ENCODE measurements around the gene DNAJB14. TPM values are rescaled to one million over a fixed set of nuclear protein-coding genes. Genes with fewer than 3 reads are reported as not detected.

Gene DNAJB14
- total RNA-seq, 1 experiment from 2014 or later = 39.9 TPM

- TF ChIP-seq TCF7 (CRISPR knock-in tag; IDR thresholded peaks at IDR 0.05; ENCODE audit: low read depth) = no peak
- no peak for TF ChIP-seq TEAD1 (CRISPR knock-in tag; IDR thresholded peaks at IDR 0.05)
- TF ChIP-seq, protein P1, sequence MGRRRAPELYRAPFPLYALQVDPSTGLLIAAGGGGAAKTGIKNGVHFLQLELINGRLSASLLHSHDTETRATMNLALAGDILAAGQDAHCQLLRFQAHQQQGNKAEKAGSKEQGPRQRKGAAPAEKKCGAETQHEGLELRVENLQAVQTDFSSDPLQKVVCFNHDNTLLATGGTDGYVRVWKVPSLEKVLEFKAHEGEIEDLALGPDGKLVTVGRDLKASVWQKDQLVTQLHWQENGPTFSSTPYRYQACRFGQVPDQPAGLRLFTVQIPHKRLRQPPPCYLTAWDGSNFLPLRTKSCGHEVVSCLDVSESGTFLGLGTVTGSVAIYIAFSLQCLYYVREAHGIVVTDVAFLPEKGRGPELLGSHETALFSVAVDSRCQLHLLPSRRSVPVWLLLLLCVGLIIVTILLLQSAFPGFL (CRISPR knock-in tag; IDR thresholded peaks at IDR 0.05; ENCODE audit: borderline replicate concordance) = no peak
- no peak for TF ChIP-seq MAX (CRISPR knock-in tag; IDR thresholded peaks at IDR 0.05)
- no peak for TF ChIP-seq MXD4 (CRISPR knock-in tag; IDR thresholded peaks at IDR 0.05; ENCODE audit: borderline replicate concordance)
Measured at GRCh38 chr4:99983289-99983943, 37.0 kb upstream of the DNAJB14 start (continued).

GRCh38 chr4:99979872-99980271 is 33.5 kb upstream of the DNAJB14 start:
- ChIA-PET POLR2A (no interaction called here), CTCF (no interaction called here)
- Mint-ChIP-seq H3K36me3 (no peaks in the 10 kb centered on the region), H3K4me3 (no peak overlapping the region), H3K27me3 (ENCODE audit: low read depth) (no peaks in the 10 kb centered on the region; the same call in 1 of the 2 replicates), H3K9me3 (peaks cover 3% of the 10 kb centered on the region; the same call in 1 of the 2 replicates), H3K4me1 (no peaks in the 10 kb centered on the region), H3K27ac (no peak overlapping the region)
- DNase-seq (ENCODE audit: low spot score) = no peak
- TF ChIP-seq ZNF138 (CRISPR knock-in tag; conservative IDR thresholded peaks at IDR 0.05) (no peak), KAT7 (CRISPR knock-in tag; IDR thresholded peaks at IDR 0.05; ENCODE audit: borderline replicate concordance) (no peak), AR (CRISPR knock-in tag; IDR thresholded peaks at IDR 0.05) (no peak), NR3C1 (CRISPR knock-in tag; conservative IDR thresholded peaks at IDR 0.05; ENCODE audit: low read depth) (no peak)
- ATAC-seq = no peak

DNA sequence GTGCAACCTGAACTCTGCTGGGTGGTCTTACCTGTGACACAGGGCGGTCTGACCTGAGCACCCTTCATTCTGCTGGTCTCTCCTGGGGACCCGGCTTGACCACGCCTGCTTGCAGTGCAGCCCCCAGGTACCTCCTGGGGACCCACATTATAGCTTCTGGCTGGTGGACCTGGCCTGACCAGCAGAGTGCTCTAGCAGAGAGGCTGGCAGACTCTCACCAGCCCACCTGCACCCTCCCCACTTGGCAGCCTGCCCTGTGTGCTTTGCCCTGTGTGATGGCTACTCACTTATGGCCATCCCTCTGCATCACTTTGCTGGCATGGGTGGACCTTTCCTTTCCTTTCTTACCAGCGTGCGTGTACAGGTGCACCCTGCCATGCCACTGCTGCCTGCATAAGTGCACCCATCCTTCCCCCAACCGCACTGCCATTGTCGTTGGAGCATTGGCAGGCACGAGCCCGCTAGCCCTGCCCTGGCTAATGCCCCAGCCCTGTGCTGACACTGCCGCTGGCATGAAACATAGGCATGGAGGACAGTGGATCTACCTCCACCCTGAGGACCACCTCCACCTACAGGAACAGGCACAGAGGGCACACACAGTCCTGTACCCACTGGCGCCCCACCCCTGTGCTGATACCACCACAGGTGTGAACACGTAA is 25.2 kb upstream of the DNAJB14 start:
- POLR2A ChIA-PET = no interaction called here
- CTCF ChIA-PET = no interaction called here
- Mint-ChIP-seq H3K4me1 (0 out of 2 replicates have a peak, but pooled peaks cover 5% of the 10 kb centered on the region), H3K27ac (no peak overlapping the region), H3K36me3 (no peaks in the 10 kb centered on the region), H3K9me3 (no peaks in the 10 kb centered on the region), H3K27me3 (ENCODE audit: low read depth) (no peaks in the 10 kb centered on the region), H3K4me3 (no peak overlapping the region)
- no peak for TF ChIP-seq KAT7 (CRISPR knock-in tag; IDR thresholded peaks at IDR 0.05; ENCODE audit: borderline replicate concordance)
- TF ChIP-seq ESRRA (CRISPR knock-in tag; IDR thresholded peaks at IDR 0.05; ENCODE audit: borderline replicate concordance) = no peak
- TF ChIP-seq NR3C1 (CRISPR knock-in tag; conservative IDR thresholded peaks at IDR 0.05; ENCODE audit: low read depth) = no peak
- TF ChIP-seq ZNF281 (CRISPR knock-in tag; IDR thresholded peaks at IDR 0.05) = no peak
- DNase-seq (ENCODE audit: low spot score) = no peak
- no peak for ATAC-seq

Measured in WTC11 (cell line).